GM23338 (cell line): ENCODE results near the gene DESI2. TPM values are rescaled to one million over a fixed set of nuclear protein-coding genes. Genes with fewer than 3 reads are reported as not detected.

Experiments
- ATAC-seq: fragments of 200-7000 bp; cut with Tn5 transposase; 3 replicates; pipeline ENCODE4 v1.9.1; 2020
- DNase-seq: peaks from one replicate; pipeline ENCODE4 v3.0.0-alpha.2; 2015; ENCODE audit warnings: low spot score
- H2AFZ ChIP-seq: fragments of 200-600 bp; sonication (generic); 2 replicates; pipeline ENCODE4 v1.8.0; 2016; ENCODE audit warnings: antibody characterized with exemption, mild to moderate bottlenecking, moderate library complexity
- H3F3A ChIP-seq: fragments of 200-600 bp; sonication (generic); replicated peaks from 2 replicates; pipeline ENCODE4 v1.8.0; 2017; ENCODE audit warnings: antibody characterized with exemption, mixed run types, low read depth
- H3K27ac ChIP-seq: fragments of 200-600 bp; sonication (generic); 2 replicates; pipeline ENCODE4 v1.6.1; 2016; ENCODE audit warnings: low read depth
- H3K27me3 ChIP-seq: fragments of 200-600 bp; sonication (generic); 2 replicates; pipeline ENCODE4 v1.8.0; 2016; ENCODE audit warnings: mild to moderate bottlenecking, mixed run types, moderate library complexity; ENCODE audit not compliant: insufficient read depth
- H3K36me3 ChIP-seq: fragments of 200-600 bp; sonication (generic); 2 replicates; pipeline ENCODE4 v1.8.0; 2016; ENCODE audit warnings: mild to moderate bottlenecking; ENCODE audit not compliant: insufficient read depth
- H3K4me1 ChIP-seq: fragments of 200-600 bp; sonication (generic); 2 replicates; pipeline ENCODE4 v1.8.0; 2016; ENCODE audit warnings: mild to moderate bottlenecking, moderate library complexity; ENCODE audit not compliant: insufficient read depth
- H3K4me2 ChIP-seq: fragments of 200-600 bp; sonication (generic); 2 replicates; pipeline ENCODE4 v1.7.1; 2017; ENCODE audit warnings: mixed run types
- H3K4me3 ChIP-seq: fragments of 200-600 bp; sonication (generic); 2 replicates; pipeline ENCODE4 v1.6.1; 2016; ENCODE audit warnings: mixed run types
- H3K79me2 ChIP-seq: fragments of 200-600 bp; sonication (generic); replicated peaks from 2 replicates; pipeline ENCODE4 v1.8.0; 2017; ENCODE audit warnings: mild to moderate bottlenecking; ENCODE audit not compliant: insufficient read depth
- H3K9me2 ChIP-seq: fragments of 200-600 bp; sonication (generic); 2 replicates; pipeline ENCODE4 v1.8.0; 2017; ENCODE audit not compliant: insufficient read depth
- H4K20me1 ChIP-seq: fragments of 200-600 bp; sonication (generic); replicated peaks from 2 replicates; pipeline ENCODE4 v1.8.0; 2017; ENCODE audit warnings: mild to moderate bottlenecking; ENCODE audit not compliant: insufficient read depth
- H3K27ac Mint-ChIP-seq: 2 replicates; pipeline ENCODE4 v1.8.0; 2020; ENCODE audit warnings: inconsistent platforms, mild to moderate bottlenecking, moderate library complexity, mixed read lengths
- H3K27me3 Mint-ChIP-seq: 3 replicates; pipeline ENCODE4 v1.8.0; 2022; ENCODE audit warnings: low read depth, mild to moderate bottlenecking, moderate library complexity, mixed read lengths, inconsistent platforms; ENCODE audit not compliant: insufficient read depth, poor library complexity
- H3K36me3 Mint-ChIP-seq: 3 replicates; pipeline ENCODE4 v1.8.0; 2021; ENCODE audit warnings: low read depth, mild to moderate bottlenecking, inconsistent platforms, moderate library complexity, mixed read lengths
- H3K4me1 Mint-ChIP-seq: 3 replicates; pipeline ENCODE4 v1.8.0; 2020; ENCODE audit warnings: mild to moderate bottlenecking, inconsistent platforms, mixed read lengths
- H3K4me3 Mint-ChIP-seq: 3 replicates; pipeline ENCODE4 v1.8.0; 2021; ENCODE audit warnings: moderate library complexity, mild to moderate bottlenecking, inconsistent platforms, mixed read lengths
- H3K9me3 Mint-ChIP-seq: 3 replicates; pipeline ENCODE4 v1.8.0; 2020; ENCODE audit warnings: moderate library complexity, mild to moderate bottlenecking, inconsistent platforms, mixed read lengths
- EZH2phosphoT487 ChIP-seq: fragments of 200-600 bp; sonication (generic); IDR thresholded peaks from one replicate; pipeline ENCODE4 v1.8.1; 2018; ENCODE audit warnings: antibody characterized with exemption; ENCODE audit not compliant: unreplicated experiment
- polyA plus RNA-seq: library from polyadenylated mRNA; unstranded; fragments of >200 nt; fragmentation: Nextera tagmentation; extraction: Ambion mirVana; gene quantifications from 2 replicates; pipeline ENCODE4 v1.2.1, GENCODE V29; 2016
- total RNA-seq: library from RNA; depleted of rRNA; stranded (reverse); fragments of >200 nt; shearing (Covaris generic); gene quantifications from 2 replicates; pipeline ENCODE4 v1.2.3, GENCODE V29; 2014
- TF ChIP-seq, protein P1 (sequence below): fragments of 250-450 bp; sonication (Bioruptor Pico); IDR thresholded peaks from 2 replicates; pipeline ENCODE4 v1.5.0; 2020; ENCODE audit warnings: mild to moderate bottlenecking, moderate library complexity

Gene DESI2
- total and polyA plus RNA-seq, 2 experiments from 2014 or later: 145 TPM

DNA sequence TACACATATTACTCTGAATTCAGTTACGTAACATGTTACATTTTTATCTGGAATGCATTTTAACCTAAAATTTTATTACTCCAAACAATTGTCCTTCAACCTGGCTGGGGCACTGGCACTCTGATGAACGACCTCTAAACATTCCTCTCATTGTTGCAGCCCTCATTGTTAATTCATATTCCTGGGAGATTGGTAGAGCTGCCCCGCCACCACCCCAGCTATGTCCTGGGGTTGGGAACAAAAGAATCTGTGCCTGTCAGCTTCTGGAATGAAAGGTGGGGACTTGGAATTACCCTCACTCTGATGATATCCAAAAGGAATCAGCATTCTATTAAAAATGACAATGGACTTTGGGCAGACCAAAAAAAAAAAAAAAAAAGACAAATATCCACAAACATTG is 38.0 kb upstream of the DESI2 start:
- Mint-ChIP-seq H3K36me3 (no peaks in the 10 kb centered on the region), H3K27me3 (peaks cover 2% of the 10 kb centered on the region)
- ATAC-seq: peak; percentile 77

DNA sequence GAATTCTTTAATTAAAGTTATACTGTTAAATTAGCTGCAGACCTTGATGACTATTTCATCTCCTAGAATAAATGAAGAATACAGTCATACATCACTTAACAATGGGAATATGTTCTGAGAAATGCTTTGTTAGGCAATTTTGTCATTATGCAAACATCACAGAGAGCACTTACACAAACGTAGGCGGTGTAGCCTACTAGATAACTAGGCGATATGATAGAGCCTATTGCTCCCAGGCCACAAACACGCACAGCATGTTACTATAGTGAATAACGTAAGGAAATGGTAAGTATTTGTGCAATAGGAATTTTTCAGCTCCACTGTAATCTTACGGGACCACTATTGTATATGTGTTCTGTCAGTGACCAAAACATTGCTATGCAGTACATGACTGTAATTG is 37.6 kb upstream of the DESI2 start:
- Mint-ChIP-seq H3K36me3 (no peaks in the 10 kb centered on the region), H3K9me3 (no peaks in the 10 kb centered on the region), H3K27ac (no peak overlapping the region), H3K27me3 (peaks cover 2% of the 10 kb centered on the region), H3K4me3 (no peak overlapping the region), H3K4me1 (peaks cover 19% of the 10 kb centered on the region)
- H3K36me3 ChIP-seq: no peaks in the 10 kb centered on the region
- no peak overlapping the region for H3K27ac ChIP-seq
- no peak for ATAC-seq
- TF ChIP-seq, protein P1, sequence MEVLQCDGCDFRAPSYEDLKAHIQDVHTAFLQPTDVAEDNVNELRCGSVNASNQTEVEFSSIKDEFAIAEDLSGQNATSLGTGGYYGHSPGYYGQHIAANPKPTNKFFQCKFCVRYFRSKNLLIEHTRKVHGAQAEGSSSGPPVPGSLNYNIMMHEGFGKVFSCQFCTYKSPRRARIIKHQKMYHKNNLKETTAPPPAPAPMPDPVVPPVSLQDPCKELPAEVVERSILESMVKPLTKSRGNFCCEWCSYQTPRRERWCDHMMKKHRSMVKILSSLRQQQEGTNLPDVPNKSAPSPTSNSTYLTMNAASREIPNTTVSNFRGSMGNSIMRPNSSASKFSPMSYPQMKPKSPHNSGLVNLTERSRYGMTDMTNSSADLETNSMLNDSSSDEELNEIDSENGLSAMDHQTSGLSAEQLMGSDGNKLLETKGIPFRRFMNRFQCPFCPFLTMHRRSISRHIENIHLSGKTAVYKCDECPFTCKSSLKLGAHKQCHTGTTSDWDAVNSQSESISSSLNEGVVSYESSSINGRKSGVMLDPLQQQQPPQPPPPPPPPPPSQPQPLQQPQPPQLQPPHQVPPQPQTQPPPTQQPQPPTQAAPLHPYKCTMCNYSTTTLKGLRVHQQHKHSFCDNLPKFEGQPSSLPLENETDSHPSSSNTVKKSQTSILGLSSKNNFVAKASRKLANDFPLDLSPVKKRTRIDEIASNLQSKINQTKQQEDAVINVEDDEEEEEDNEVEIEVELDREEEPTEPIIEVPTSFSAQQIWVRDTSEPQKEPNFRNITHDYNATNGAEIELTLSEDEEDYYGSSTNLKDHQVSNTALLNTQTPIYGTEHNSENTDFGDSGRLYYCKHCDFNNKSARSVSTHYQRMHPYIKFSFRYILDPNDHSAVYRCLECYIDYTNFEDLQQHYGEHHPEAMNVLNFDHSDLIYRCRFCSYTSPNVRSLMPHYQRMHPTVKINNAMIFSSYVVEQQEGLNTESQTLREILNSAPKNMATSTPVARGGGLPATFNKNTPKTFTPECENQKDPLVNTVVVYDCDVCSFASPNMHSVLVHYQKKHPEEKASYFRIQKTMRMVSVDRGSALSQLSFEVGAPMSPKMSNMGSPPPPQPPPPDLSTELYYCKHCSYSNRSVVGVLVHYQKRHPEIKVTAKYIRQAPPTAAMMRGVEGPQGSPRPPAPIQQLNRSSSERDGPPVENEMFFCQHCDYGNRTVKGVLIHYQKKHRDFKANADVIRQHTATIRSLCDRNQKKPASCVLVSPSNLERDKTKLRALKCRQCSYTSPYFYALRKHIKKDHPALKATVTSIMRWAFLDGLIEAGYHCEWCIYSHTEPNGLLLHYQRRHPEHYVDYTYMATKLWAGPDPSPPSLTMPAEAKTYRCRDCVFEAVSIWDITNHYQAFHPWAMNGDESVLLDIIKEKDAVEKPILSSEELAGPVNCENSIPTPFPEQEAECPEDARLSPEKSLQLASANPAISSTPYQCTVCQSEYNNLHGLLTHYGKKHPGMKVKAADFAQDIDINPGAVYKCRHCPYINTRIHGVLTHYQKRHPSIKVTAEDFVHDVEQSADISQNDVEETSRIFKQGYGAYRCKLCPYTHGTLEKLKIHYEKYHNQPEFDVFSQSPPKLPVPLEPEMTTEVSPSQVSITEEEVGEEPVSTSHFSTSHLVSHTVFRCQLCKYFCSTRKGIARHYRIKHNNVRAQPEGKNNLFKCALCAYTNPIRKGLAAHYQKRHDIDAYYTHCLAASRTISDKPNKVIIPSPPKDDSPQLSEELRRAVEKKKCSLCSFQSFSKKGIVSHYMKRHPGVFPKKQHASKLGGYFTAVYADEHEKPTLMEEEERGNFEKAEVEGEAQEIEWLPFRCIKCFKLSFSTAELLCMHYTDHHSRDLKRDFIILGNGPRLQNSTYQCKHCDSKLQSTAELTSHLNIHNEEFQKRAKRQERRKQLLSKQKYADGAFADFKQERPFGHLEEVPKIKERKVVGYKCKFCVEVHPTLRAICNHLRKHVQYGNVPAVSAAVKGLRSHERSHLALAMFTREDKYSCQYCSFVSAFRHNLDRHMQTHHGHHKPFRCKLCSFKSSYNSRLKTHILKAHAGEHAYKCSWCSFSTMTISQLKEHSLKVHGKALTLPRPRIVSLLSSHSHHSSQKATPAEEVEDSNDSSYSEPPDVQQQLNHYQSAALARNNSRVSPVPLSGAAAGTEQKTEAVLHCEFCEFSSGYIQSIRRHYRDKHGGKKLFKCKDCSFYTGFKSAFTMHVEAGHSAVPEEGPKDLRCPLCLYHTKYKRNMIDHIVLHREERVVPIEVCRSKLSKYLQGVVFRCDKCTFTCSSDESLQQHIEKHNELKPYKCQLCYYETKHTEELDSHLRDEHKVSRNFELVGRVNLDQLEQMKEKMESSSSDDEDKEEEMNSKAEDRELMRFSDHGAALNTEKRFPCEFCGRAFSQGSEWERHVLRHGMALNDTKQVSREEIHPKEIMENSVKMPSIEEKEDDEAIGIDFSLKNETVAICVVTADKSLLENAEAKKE (CRISPR knock-in tag): no peak
- no peaks in the 10 kb centered on the region for H4K20me1 ChIP-seq
- no peak overlapping the region for H2AFZ ChIP-seq
- DNase-seq: no peak
- no peak overlapping the region for H3K4me2 ChIP-seq
- no peaks in the 10 kb centered on the region for H3K79me2 ChIP-seq
- no peak overlapping the region for H3K4me3 ChIP-seq
- H3F3A ChIP-seq: no peaks in the 10 kb centered on the region
- no peaks in the 10 kb centered on the region for H3K27me3 ChIP-seq
- H3K4me1 ChIP-seq: peaks cover 15% of the 10 kb centered on the region; the same call in 1 of the 2 replicates
- no peaks in the 10 kb centered on the region for H3K9me2 ChIP-seq

More for the DNA sequence above, 38.0 kb upstream of the DESI2 start:
- Mint-ChIP-seq H3K9me3 (no peaks in the 10 kb centered on the region), H3K4me3 (no peak overlapping the region), H3K27ac (no peak overlapping the region), H3K4me1 (peaks cover 17% of the 10 kb centered on the region)
- H3K36me3 ChIP-seq: no peaks in the 10 kb centered on the region
- no peaks in the 10 kb centered on the region for H4K20me1 ChIP-seq
- peaks cover 15% of the 10 kb centered on the region; the same call in 1 of the 2 replicates for H3K4me1 ChIP-seq
- no peaks in the 10 kb centered on the region for H3K9me2 ChIP-seq
- no peaks in the 10 kb centered on the region for H3K27me3 ChIP-seq
- TF ChIP-seq EZH2phosphoT487: no peak
- H3K27ac ChIP-seq: no peak overlapping the region
- no peak overlapping the region for H3K4me2 ChIP-seq
- peak; percentile 29 for DNase-seq
- no peak overlapping the region for H3K4me3 ChIP-seq
- no peaks in the 10 kb centered on the region for H3K79me2 ChIP-seq
- no peaks in the 10 kb centered on the region for H3F3A ChIP-seq
- no peak overlapping the region for H2AFZ ChIP-seq
